Measurements from ENCODE around the gene LGALSL.

Gene LGALSL

DNA sequence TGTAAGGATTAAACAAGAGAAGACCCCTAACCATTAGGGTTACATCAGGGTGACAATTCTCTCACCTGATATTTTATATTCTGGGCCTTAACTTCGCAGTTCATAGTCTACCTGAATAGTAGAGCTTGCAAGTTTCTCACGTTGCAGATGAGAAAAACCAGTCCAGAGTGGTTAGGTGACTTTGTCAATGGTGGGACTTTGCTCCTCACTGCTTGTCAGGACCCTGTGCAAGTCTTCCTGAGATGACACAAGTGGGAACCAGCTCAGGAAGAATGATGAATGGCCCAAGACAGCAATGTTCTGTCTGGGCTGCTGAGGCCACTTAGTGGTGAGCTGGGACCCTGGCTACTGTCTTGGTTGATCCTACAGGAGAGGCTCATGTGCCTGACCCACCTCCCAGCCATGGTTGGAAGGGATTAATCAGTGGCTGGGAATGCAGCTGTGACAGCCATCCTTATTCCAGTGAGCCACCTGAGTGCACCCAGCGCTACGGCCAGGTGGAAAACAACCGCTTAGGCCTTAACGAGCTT lies 16.9 kb downstream of the LGALSL start:
- Histone ChIP-seq H3K4me3 (ENCODE audit: low read depth, low read length) (no peak overlapping the region), H3K79me2 (no peaks in the 10 kb centered on the region), H3K27ac (no peak overlapping the region), H3K4me1 (no peaks in the 10 kb centered on the region), H3K4me2 (ENCODE audit: low read length) (no peak overlapping the region), H3K9me3 (ENCODE audit: control insufficient read depth, low read length) (no peaks in the 10 kb centered on the region), H2AFZ (no peak overlapping the region), H3K36me3 (ENCODE audit: control insufficient read depth, insufficient read depth, low read length) (no peaks in the 10 kb centered on the region), H3K27me3 (ENCODE audit: control insufficient read depth, insufficient read depth, low read length) (no peaks in the 10 kb centered on the region), H3K9ac (no peak overlapping the region)
- no peak for TF ChIP-seq CTCF (IDR thresholded peaks at IDR 0.05)

- H3K9me3 ChIP-seq (ENCODE audit: control insufficient read depth, low read length), result no peaks in the 10 kb centered on the region
- H3K4me2 ChIP-seq (ENCODE audit: low read length), result no peak overlapping the region
- H2AFZ ChIP-seq, result no peak overlapping the region
- TF ChIP-seq CTCF (IDR thresholded peaks at IDR 0.05), result no peak
- H3K9ac ChIP-seq, result no peak overlapping the region
- H3K4me3 ChIP-seq (ENCODE audit: low read depth, low read length), result no peak overlapping the region
- H3K27me3 ChIP-seq (ENCODE audit: control insufficient read depth, insufficient read depth, low read length), result no peaks in the 10 kb centered on the region
- no peaks in the 10 kb centered on the region for H3K4me1 ChIP-seq
- H3K27ac ChIP-seq, result no peak overlapping the region
- no peaks in the 10 kb centered on the region for H3K79me2 ChIP-seq
- no peaks in the 10 kb centered on the region for H3K36me3 ChIP-seq (ENCODE audit: control insufficient read depth, insufficient read depth, low read length)
Measured at GRCh38 chr2:64471600-64471999, 17.6 kb downstream of the LGALSL start.

- no peaks in the 10 kb centered on the region for H3K27me3 ChIP-seq (ENCODE audit: control insufficient read depth, insufficient read depth, low read length)
- H3K36me3 ChIP-seq (ENCODE audit: control insufficient read depth, insufficient read depth, low read length), result no peaks in the 10 kb centered on the region
- no peak overlapping the region for H3K4me3 ChIP-seq (ENCODE audit: low read depth, low read length)
- H3K27ac ChIP-seq, result no peak overlapping the region
- no peaks in the 10 kb centered on the region for H3K9me3 ChIP-seq (ENCODE audit: control insufficient read depth, low read length)
- TF ChIP-seq CTCF (IDR thresholded peaks at IDR 0.05), result no peak
- no peak overlapping the region for H3K9ac ChIP-seq
- no peaks in the 10 kb centered on the region for H3K79me2 ChIP-seq
- H3K4me1 ChIP-seq, result no peaks in the 10 kb centered on the region
- H3K4me2 ChIP-seq (ENCODE audit: low read length), result no peak overlapping the region
- no peak overlapping the region for H2AFZ ChIP-seq
Measured at GRCh38 chr2:64472881-64473280, 18.9 kb downstream of the LGALSL start.

- Histone ChIP-seq H3K79me2 (no peaks in the 10 kb centered on the region), H2AFZ (no peak overlapping the region), H3K4me2 (ENCODE audit: low read length) (no peak overlapping the region), H3K36me3 (ENCODE audit: control insufficient read depth, insufficient read depth, low read length) (no peaks in the 10 kb centered on the region), H3K27me3 (ENCODE audit: control insufficient read depth, insufficient read depth, low read length) (no peaks in the 10 kb centered on the region), H3K27ac (no peak overlapping the region), H3K4me3 (ENCODE audit: low read depth, low read length) (no peak overlapping the region), H3K9me3 (ENCODE audit: control insufficient read depth, low read length) (no peaks in the 10 kb centered on the region), H3K4me1 (no peaks in the 10 kb centered on the region), H3K9ac (no peak overlapping the region)
- no peak for TF ChIP-seq CTCF (IDR thresholded peaks at IDR 0.05)
Measured at GRCh38 chr2:64474121-64474571, 20.2 kb downstream of the LGALSL start.

GRCh38 chr2:64474636-64475035 lies 20.7 kb downstream of the LGALSL start:
- Histone ChIP-seq H3K27me3 (ENCODE audit: control insufficient read depth, insufficient read depth, low read length) (no peaks in the 10 kb centered on the region), H3K27ac (no peak overlapping the region), H3K36me3 (ENCODE audit: control insufficient read depth, insufficient read depth, low read length) (no peaks in the 10 kb centered on the region), H3K4me3 (ENCODE audit: low read depth, low read length) (no peak overlapping the region), H3K9ac (no peak overlapping the region), H3K4me1 (no peaks in the 10 kb centered on the region), H3K79me2 (no peaks in the 10 kb centered on the region), H2AFZ (no peak overlapping the region), H3K9me3 (ENCODE audit: control insufficient read depth, low read length) (no peaks in the 10 kb centered on the region), H3K4me2 (ENCODE audit: low read length) (no peak overlapping the region)
- TF ChIP-seq CTCF (IDR thresholded peaks at IDR 0.05), result no peak
